Measurements from ENCODE around the gene TTC31. TPM values are rescaled to one million over a fixed set of nuclear protein-coding genes. Genes with fewer than 3 reads are reported as not detected.

Gene TTC31
- total RNA-seq, 1 experiment from 2014 or later, result 38.3 TPM

- ATAC-seq, result no peak
- peaks cover 92% of the 10 kb centered on the region for H3K27me3 Mint-ChIP-seq (ENCODE audit: low read depth)
- H3K9me3 Mint-ChIP-seq, result no peaks in the 10 kb centered on the region
- H3K36me3 Mint-ChIP-seq, result peaks cover 22% of the 10 kb centered on the region
- H3K4me1 Mint-ChIP-seq, result peaks cover 51% of the 10 kb centered on the region
- CTCF ChIA-PET, result interaction anchor here (1.1 to 6.0 kb wide), 3 partner anchors 9 to 83 kb away, joined by 6 to 43 read pairs (median 10); partner anchors contain the start of genes CCDC142, TLX2 and TTC31
- POLR2A ChIA-PET, result interaction anchor here (1.1 to 1.8 kb wide), 3 partner anchors 21 to 47 kb away, joined by 3 to 13 read pairs (median 6); partner anchors contain the start of genes AUP1, CCDC142, HTRA2 and TTC31
- DNase-seq (ENCODE audit: low spot score), result no peak
- H3K4me3 Mint-ChIP-seq, result peak overlapping the region; percentile 81
- H3K27ac Mint-ChIP-seq, result no peak overlapping the region
- TF ChIP-seq AFF4 (CRISPR knock-in tag; IDR thresholded peaks at IDR 0.05; ENCODE audit: borderline replicate concordance) (no peak), NFATC4 (CRISPR knock-in tag; IDR thresholded peaks at IDR 0.05) (no peak), SOX15 (CRISPR knock-in tag; IDR thresholded peaks at IDR 0.05) (no peak), ZNF671 (CRISPR knock-in tag; IDR thresholded peaks at IDR 0.05) (no peak), FOXP1 (CRISPR knock-in tag; IDR thresholded peaks at IDR 0.05; ENCODE audit: borderline replicate concordance) (no peak), TEAD4 (CRISPR knock-in tag; IDR thresholded peaks at IDR 0.05) (no peak), ZNF512 (CRISPR knock-in tag; IDR thresholded peaks at IDR 0.05; ENCODE audit: borderline replicate concordance) (no peak), E2F5 (CRISPR knock-in tag; IDR thresholded peaks at IDR 0.05) (no peak), ZMAT4 (CRISPR knock-in tag; IDR thresholded peaks at IDR 0.05) (no peak), ELF4 (CRISPR knock-in tag; IDR thresholded peaks at IDR 0.05; ENCODE audit: low read depth) (no peak), ATF1 (CRISPR knock-in tag; IDR thresholded peaks at IDR 0.05) (no peak), ATF2 (CRISPR knock-in tag; IDR thresholded peaks at IDR 0.05; ENCODE audit: borderline replicate concordance, low read depth) (no peak), IRF1 (CRISPR knock-in tag; IDR thresholded peaks at IDR 0.05) (no peak), ETV6 (CRISPR knock-in tag; IDR thresholded peaks at IDR 0.05) (no peak), NR2C2 (CRISPR knock-in tag; IDR thresholded peaks at IDR 0.05) (no peak), JAZF1 (CRISPR knock-in tag; IDR thresholded peaks at IDR 0.05) (no peak), NR3C1 (CRISPR knock-in tag; conservative IDR thresholded peaks at IDR 0.05; ENCODE audit: low read depth) (no peak), USF2 (CRISPR knock-in tag; IDR thresholded peaks at IDR 0.05) (no peak)
Observed at GRCh38 chr2:74504591-74504990, 21.7 kb downstream of the TTC31 start.
